Measurements from ENCODE around the gene ZNF423. TPM values are rescaled to one million over a fixed set of nuclear protein-coding genes. Genes with fewer than 3 reads are reported as not detected.

ZNF423 gene
- total RNA-seq, 1 experiment from 2014 or later: 0.49 TPM

- in situ Hi-C loops (cut with HindIII; ENCODE audit: low pct_unique_long_range_greater_than_20kb, low sequenced_read_pairs) (no loop called here), intact Hi-C loops (cut with micrococcal nuclease; ENCODE audit: unreplicated experiment) (no loop called here)
- ChIA-PET CTCF (no interaction called here), POLR2A (no interaction called here)
- no peak for DNase-seq (ENCODE audit: low read depth, low spot score)
- no peaks in the 10 kb centered on the region for H3K36me3 ChIP-seq (ENCODE audit: control insufficient read depth, insufficient read depth, low read length)
- H3K9me3 ChIP-seq (ENCODE audit: control insufficient read depth, insufficient read depth, low read depth, low read length): no peaks in the 10 kb centered on the region
- no peak for ATAC-seq
- TF ChIP-seq SIN3A (IDR thresholded peaks at IDR 0.05; ENCODE audit: borderline replicate concordance, insufficient read depth, low read depth, low read length): no peak
- TF ChIP-seq TCF7L2 (IDR thresholded peaks at IDR 0.05; ENCODE audit: low read depth, low read length): no peak
- no peak for TF ChIP-seq CTCF (IDR thresholded peaks at IDR 0.05)
- no peak for TF ChIP-seq POLR2AphosphoS5 (IDR thresholded peaks at IDR 0.05; ENCODE audit: low read depth, low read length)
- no peak for TF ChIP-seq REST (IDR thresholded peaks at IDR 0.05; ENCODE audit: insufficient read depth in 1 of 2, low read depth in 2 of 2, low read length in 1 of 2)
- no TSS peak for BruUV-seq (replicated peaks)
- H3K4me1 ChIP-seq (ENCODE audit: control insufficient read depth, insufficient read depth, low read length): no peaks in the 10 kb centered on the region
- no peak overlapping the region for H3K4me3 ChIP-seq (ENCODE audit: low read depth in 2 of 2, low read length in 2 of 2)
- H3K27ac ChIP-seq (ENCODE audit: low read length): no peak overlapping the region
- no peaks in the 10 kb centered on the region for H3K27me3 ChIP-seq (ENCODE audit: control insufficient read depth, insufficient read depth, low read length)
Observed at GRCh38 chr16:49800876-49801275, 55.0 kb downstream of the ZNF423 start.

- intact Hi-C loops (cut with micrococcal nuclease; ENCODE audit: unreplicated experiment): no loop called here
- ChIA-PET CTCF (no interaction called here), POLR2A (no interaction called here)
- in situ Hi-C loops (cut with HindIII; ENCODE audit: low pct_unique_long_range_greater_than_20kb, low sequenced_read_pairs): no loop called here
- Histone ChIP-seq H3K4me1 (ENCODE audit: control insufficient read depth, insufficient read depth, low read length) (no peaks in the 10 kb centered on the region), H3K4me3 (ENCODE audit: low read depth in 2 of 2, low read length in 2 of 2) (no peak overlapping the region), H3K36me3 (ENCODE audit: control insufficient read depth, insufficient read depth, low read length) (no peaks in the 10 kb centered on the region), H3K27me3 (ENCODE audit: control insufficient read depth, insufficient read depth, low read length) (no peaks in the 10 kb centered on the region), H3K9me3 (ENCODE audit: control insufficient read depth, insufficient read depth, low read depth, low read length) (no peaks in the 10 kb centered on the region), H3K27ac (ENCODE audit: low read length) (no peak overlapping the region)
- no peak for DNase-seq (ENCODE audit: low read depth, low spot score)
- TF ChIP-seq SIN3A (IDR thresholded peaks at IDR 0.05; ENCODE audit: borderline replicate concordance, insufficient read depth, low read depth, low read length): no peak
- no peak for TF ChIP-seq CTCF (IDR thresholded peaks at IDR 0.05)
- TF ChIP-seq POLR2AphosphoS5 (IDR thresholded peaks at IDR 0.05; ENCODE audit: low read depth, low read length): no peak
- TF ChIP-seq REST (IDR thresholded peaks at IDR 0.05; ENCODE audit: insufficient read depth in 1 of 2, low read depth in 2 of 2, low read length in 1 of 2): no peak
- TF ChIP-seq TCF7L2 (IDR thresholded peaks at IDR 0.05; ENCODE audit: low read depth, low read length): no peak
- ATAC-seq: no peak
- no TSS peak for BruUV-seq (replicated peaks)
Observed at GRCh38 chr16:49800441-49800840, 55.5 kb downstream of the ZNF423 start.
